K562 (cell line): Measurements from ENCODE around the gene DNAAF1.

Experiments
- CREB1 ChIP-seq, 2 experiments: sonication (generic) in 1 of 2; formaldehyde crosslinking in 1 of 2; IDR thresholded peaks; 2 replicates each; pipeline versions ENCODE4 v1.6.1 to v1.8.0; 2012 to 2022; ENCODE audit warnings: inconsistent platforms in 1 of 2, mild to moderate bottlenecking in 1 of 2, missing genetic modification reagents in 1 of 2, moderate library complexity in 1 of 2
- CTCF ChIP-seq, 3 experiments: IDR thresholded peaks in 2 of 3; conservative IDR thresholded peaks in 1 of 3; 2 replicates each; pipeline ENCODE4 v1.5.1; 2011 to 2012; ENCODE audit warnings: low read length in 3 of 3, mild to moderate bottlenecking in 3 of 3, control low read depth in 2 of 3, improper control_type of control experiment in 1 of 3, inconsistent platforms in 1 of 3, low read depth in 1 of 3, mixed read lengths in 1 of 3, moderate library complexity in 1 of 3; ENCODE audit not compliant: insufficient read depth in 2 of 3
- ELK1 ChIP-seq: sonication (generic); formaldehyde crosslinking; IDR thresholded peaks from 2 replicates; pipeline ENCODE4 v1.8.1; 2022; ENCODE audit warnings: missing genetic modification reagents
- EZH2 ChIP-seq: IDR thresholded peaks from 2 replicates; pipeline ENCODE4 v1.6.1; 2012; ENCODE audit warnings: low read depth, mild to moderate bottlenecking, inconsistent platforms, low read length, borderline replicate concordance
- GTF2F1 ChIP-seq: IDR thresholded peaks from 2 replicates; pipeline ENCODE4 v1.6.1; 2011; ENCODE audit warnings: low read depth, low read length, improper control_type of control experiment
- NBN ChIP-seq: fragments of 450-650 bp; IDR thresholded peaks from 2 replicates; pipeline ENCODE4 v1.6.1; 2016; ENCODE audit warnings: low read depth, mild to moderate bottlenecking
- NCOR1 ChIP-seq: fragments of 450-650 bp; IDR thresholded peaks from 2 replicates; pipeline ENCODE4 v1.6.1; 2016; ENCODE audit warnings: mild to moderate bottlenecking, moderate library complexity
- REST ChIP-seq, 2 experiments: fragments of 450-650 bp; formaldehyde crosslinking in 1 of 2; IDR thresholded peaks; 2 replicates each; pipeline versions ENCODE4 v1.4.0 to v1.6.1; 2014 to 2020; ENCODE audit warnings: mild to moderate bottlenecking in 2 of 2, borderline replicate concordance in 1 of 2, low read depth in 1 of 2
- SPI1 ChIP-seq: IDR thresholded peaks from 2 replicates; pipeline ENCODE4 v1.6.1; 2011; ENCODE audit warnings: low read depth, low read length, control low read depth, borderline replicate concordance
- TCF3 ChIP-seq: sonication (generic); formaldehyde crosslinking; IDR thresholded peaks from 2 replicates; pipeline ENCODE4 v1.4.0; 2020; ENCODE audit warnings: mild to moderate bottlenecking, missing genetic modification reagents
- XRCC3 ChIP-seq: fragments of 450-650 bp; IDR thresholded peaks from 2 replicates; pipeline ENCODE4 v1.6.1; 2017; ENCODE audit warnings: mild to moderate bottlenecking, moderate library complexity
- ZBTB12 ChIP-seq: fragments of 250-450 bp; sonication (Bioruptor Pico); IDR thresholded peaks from 2 replicates; pipeline ENCODE4 v1.4.0; 2020
- ZBTB5 ChIP-seq: fragments of 450-650 bp; IDR thresholded peaks from 2 replicates; pipeline ENCODE4 v1.6.1; 2017; ENCODE audit warnings: antibody characterized with exemption

- TF ChIP-seq CREB1 (IDR thresholded peaks at IDR 0.05): no peak
- TF ChIP-seq CREB1 (CRISPR knock-in tag; IDR thresholded peaks at IDR 0.05): no peak
- no peak for TF ChIP-seq ELK1 (CRISPR knock-in tag)
- no peak for TF ChIP-seq SPI1
- no peak for TF ChIP-seq ZBTB12 (CRISPR knock-in tag)
- TF ChIP-seq NCOR1: no peak
- no peak for TF ChIP-seq NBN
- TF ChIP-seq ZBTB5: no peak
- no peak for TF ChIP-seq EZH2
- TF ChIP-seq XRCC3: no peak
- TF ChIP-seq GTF2F1: no peak
- no peak for TF ChIP-seq REST (IDR thresholded peaks at IDR 0.05; ENCODE audit: borderline replicate concordance)
- no peak for TF ChIP-seq REST (CRISPR knock-in tag; IDR thresholded peaks at IDR 0.05; ENCODE audit: low read depth)
- TF ChIP-seq CTCF (IDR thresholded peaks at IDR 0.05 in 2 of 3, conservative IDR thresholded peaks at IDR 0.05 in 1 of 3; ENCODE audit: insufficient read depth in 2 of 3, low read depth in 1 of 3, low read length in 3 of 3): no peak
- TF ChIP-seq TCF3: no peak
Observed at GRCh38 chr16:84166796-84167695, 21.9 kb downstream of the DNAAF1 start.
